DOHH2 (cell line): ENCODE measurements around the gene KCNC1.

Experiments
- EZH2phosphoT487 ChIP-seq: fragments of 200-600 bp; sonication (generic); IDR thresholded peaks from 2 replicates; pipeline ENCODE4 v1.6.1; 2017; ENCODE audit warnings: borderline replicate concordance, mild to moderate bottlenecking, antibody characterized with exemption, low read length, moderate library complexity, mixed read lengths
- TF ChIP-seq, protein P1 (sequence below): fragments of 200-600 bp; sonication (generic); IDR thresholded peaks from one replicate; pipeline ENCODE4 v1.5.1; 2014; ENCODE audit warnings: antibody characterized with exemption, mild to moderate bottlenecking, low read depth, low read length; ENCODE audit not compliant: poor library complexity, severe bottlenecking

DNA sequence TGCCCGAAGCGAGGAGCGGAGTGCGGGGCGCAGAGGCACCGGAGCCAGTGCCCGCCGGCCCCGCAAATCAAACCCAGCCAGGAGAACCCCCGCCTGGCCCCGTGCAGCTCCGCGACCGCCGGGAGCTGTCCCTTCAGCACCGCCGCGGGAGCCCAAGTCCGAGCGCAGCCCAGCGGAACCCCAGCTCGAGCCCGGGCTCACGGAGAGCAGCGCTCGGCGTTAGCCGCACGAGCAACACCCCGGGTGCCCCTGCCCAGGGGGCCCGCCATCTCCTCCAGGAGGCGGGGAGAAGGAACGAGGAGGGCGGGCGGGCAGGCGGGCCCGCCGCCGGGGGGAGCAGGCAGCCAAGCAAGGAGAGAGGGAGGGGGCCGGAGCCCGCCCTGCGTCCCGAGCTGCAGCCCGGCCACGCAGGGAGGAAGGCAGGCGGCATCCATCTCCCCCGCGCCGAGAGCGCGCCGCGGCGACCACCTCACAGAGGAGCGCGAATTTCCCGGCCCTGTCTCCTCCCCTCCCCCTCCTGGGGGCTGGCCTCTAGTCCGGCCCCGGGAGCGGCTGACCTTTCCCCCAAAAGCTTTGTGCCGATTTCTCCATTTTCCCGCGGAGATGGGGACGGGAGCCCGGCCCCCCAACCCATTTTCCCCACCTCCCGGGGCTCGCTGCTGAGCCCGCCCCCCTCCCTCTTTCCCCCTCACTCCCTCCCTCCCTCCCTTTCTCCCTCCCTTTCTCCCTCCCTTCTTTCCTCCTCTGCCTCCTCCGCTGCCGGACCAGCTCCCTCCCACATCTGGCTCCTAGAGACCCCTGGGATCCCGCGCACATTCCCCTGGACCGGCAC is 621 bp downstream of the KCNC1 start:
- TF ChIP-seq, protein P1, sequence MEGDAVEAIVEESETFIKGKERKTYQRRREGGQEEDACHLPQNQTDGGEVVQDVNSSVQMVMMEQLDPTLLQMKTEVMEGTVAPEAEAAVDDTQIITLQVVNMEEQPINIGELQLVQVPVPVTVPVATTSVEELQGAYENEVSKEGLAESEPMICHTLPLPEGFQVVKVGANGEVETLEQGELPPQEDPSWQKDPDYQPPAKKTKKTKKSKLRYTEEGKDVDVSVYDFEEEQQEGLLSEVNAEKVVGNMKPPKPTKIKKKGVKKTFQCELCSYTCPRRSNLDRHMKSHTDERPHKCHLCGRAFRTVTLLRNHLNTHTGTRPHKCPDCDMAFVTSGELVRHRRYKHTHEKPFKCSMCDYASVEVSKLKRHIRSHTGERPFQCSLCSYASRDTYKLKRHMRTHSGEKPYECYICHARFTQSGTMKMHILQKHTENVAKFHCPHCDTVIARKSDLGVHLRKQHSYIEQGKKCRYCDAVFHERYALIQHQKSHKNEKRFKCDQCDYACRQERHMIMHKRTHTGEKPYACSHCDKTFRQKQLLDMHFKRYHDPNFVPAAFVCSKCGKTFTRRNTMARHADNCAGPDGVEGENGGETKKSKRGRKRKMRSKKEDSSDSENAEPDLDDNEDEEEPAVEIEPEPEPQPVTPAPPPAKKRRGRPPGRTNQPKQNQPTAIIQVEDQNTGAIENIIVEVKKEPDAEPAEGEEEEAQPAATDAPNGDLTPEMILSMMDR: no peak
- TF ChIP-seq EZH2phosphoT487: no peak
